Eye (tissue), 1 donor: ENCODE results near the gene FAM227B.

ENCODE experiments used
- DNase-seq: peaks from one replicate; pipeline ENCODE4 v3.0.0-alpha.2; 2015

FAM227B gene

DNA sequence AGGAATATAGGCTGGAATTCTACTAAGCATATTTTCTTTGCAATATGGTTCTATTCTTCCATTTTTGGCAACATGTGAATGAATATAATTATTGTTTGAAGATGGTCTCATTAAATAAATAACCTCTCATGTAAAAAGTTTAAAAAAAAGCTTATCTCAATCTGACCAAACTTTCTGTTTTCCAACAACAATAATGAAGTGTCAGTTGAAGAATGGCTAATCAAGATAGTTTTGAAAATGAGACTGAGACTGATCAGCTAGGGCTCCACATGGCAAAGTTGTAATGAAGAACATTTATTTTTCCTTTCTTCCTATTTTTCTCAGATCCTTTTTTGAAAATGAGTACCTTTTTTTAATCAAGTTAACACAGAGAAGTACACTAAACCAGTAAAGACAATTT lies 333.1 kb downstream of the FAM227B start:
- DNase-seq = no peak

DNA sequence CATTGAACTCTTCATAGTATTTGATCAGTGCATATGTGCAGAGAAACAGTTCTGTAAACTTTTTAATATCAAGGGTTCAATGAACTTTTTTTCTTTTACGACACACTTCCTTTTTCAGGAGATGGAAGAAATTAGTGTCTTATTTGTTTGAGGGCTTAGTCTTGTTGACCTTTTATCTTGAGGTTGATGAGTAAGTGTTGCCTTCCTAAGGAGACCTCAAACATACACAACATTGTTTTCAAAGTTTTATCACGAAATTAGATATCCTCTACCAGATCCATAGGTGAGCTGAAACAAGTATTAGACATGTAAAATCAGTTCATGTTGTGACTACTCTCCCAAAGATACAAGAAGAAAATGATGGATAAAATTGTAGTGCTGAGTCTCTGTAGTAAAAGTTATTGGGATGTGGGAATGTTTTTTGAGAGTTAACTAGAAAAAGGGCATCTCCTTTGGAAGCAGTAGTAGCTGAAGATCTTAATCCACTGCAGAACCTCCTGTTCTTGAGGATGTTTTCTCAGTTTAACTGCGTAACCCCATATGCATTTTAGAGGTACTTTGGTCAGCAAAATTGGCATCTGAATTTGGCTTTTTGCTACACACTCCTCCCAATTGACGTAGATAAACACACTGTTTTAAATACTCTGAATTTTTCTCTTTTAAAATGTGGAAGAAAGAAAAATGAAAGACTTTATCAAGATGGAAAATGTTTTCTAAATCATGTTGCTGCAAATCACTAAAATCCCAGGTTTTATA lies 333.8 kb downstream of the FAM227B start:
- no peak for DNase-seq

DNA sequence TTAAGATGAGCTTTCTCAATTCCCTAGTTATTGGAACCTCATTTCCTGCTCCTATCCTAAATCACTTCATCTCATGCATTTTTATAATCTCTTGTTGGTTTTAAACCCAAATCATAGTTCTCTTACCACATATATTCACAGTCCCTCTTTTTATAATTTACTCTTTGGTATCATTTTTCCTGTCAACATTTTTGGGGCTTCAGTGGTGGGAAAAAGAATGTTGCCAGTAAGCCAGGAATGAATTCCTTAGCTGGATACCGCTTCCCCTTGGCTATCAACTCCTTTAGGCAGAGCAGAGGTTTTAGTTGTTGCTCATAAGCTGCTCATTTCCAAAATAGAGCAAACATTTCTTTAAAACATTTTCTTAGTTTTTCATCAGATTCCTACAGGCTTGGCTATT lies 338.3 kb downstream of the FAM227B start:
- DNase-seq = peak; percentile 16

DNA sequence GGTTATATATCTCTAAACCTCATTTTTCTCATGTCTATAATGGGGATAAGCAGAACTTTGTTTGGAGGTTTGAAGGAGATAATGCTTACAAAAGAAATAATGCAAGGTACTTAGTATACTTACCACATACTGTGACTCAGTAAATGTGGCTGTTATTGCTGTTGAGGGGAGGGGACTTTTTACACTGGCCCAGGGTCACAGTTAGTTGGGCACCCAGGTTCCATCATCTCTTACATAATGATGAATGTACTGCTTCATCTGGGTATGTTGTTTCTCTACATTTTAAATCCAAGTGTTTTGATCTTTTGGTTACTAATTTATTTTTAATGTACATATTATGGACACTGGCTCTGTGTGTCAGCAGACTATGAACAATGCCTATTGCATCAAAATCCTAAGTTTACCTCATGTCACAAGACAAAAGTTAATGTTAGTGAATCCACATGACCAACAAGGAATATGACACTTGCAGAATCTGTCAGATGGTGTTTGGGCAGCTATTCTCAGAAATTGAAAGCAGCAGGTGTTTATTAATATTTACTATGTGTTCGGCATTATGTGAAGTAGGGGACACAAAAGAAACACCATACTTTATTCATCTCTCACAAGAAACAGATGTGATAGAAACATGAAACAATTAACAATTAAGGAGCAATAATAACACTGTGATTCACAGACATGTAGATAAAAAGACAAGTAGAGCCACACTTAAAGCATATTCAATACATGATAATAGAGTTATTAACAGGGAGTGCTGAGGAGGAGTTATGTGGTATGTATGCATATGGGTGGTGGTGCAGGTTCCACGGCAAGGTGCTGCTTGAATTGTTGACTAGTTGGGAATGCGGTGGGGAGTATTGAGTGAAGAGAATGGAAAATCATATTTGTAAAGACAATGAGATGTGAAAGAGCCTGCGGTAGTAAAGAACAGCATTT lies 340.8 kb downstream of the FAM227B start:
- DNase-seq = no peak

DNA sequence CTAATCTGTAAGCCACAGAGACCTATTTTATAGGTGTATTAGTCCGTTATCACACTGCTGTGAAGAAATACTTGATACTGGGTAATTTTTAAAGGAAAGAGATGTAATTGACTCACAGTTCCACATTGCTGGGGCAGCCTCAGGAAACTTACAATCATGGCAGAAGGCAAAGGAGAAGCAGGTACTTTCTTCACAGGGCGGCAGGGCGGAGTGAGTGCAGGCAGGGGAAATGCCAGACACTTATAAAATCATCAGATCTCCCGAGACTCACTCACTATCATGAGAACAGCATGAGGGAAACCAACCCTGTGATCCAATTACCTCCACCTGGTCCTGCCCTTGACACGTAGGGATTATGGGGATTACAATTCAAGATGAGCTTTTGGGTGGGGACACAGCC lies 341.9 kb downstream of the FAM227B start:
- no peak for DNase-seq
